H9 (cell line): ENCODE data around the gene SRGN. TPM values are rescaled to one million over a fixed set of nuclear protein-coding genes. Genes with fewer than 3 reads are reported as not detected.

Experiments used
- DNase-seq: peaks from one replicate; pipeline ENCODE4 v3.0.0-alpha.2; 2017
- H2AFZ ChIP-seq: one replicate; pipeline ENCODE4 v1.6.1; 2013; ENCODE audit warnings: mild to moderate bottlenecking, low read length, control low read depth, moderate library complexity
- H2AK5ac ChIP-seq: 2 replicates; pipeline ENCODE4 v1.6.1; 2013; ENCODE audit warnings: low read length, control low read depth, mixed read lengths; ENCODE audit not compliant: insufficient read length
- H2BK120ac ChIP-seq: one replicate; pipeline ENCODE4 v1.6.1; 2013; ENCODE audit warnings: low read depth, mild to moderate bottlenecking, low read length, control low read depth, inconsistent platforms; ENCODE audit not compliant: poor library complexity, severe bottlenecking
- H2BK12ac ChIP-seq: 2 replicates; pipeline ENCODE4 v1.6.1; 2013; ENCODE audit warnings: low read length, control low read depth, mixed read lengths, low read depth; ENCODE audit not compliant: insufficient read length
- H2BK15ac ChIP-seq: 2 replicates; pipeline ENCODE4 v1.6.1; 2013; ENCODE audit warnings: low read depth, low read length, control low read depth
- H2BK20ac ChIP-seq: one replicate; pipeline ENCODE4 v1.6.1; 2013; ENCODE audit warnings: low read depth, mild to moderate bottlenecking, low read length, control low read depth, inconsistent platforms; ENCODE audit not compliant: poor library complexity, severe bottlenecking
- H2BK5ac ChIP-seq: 2 replicates; pipeline ENCODE4 v1.6.1; 2013; ENCODE audit warnings: low read length, control low read depth, mixed read lengths; ENCODE audit not compliant: insufficient read length
- H3K14ac ChIP-seq: 2 replicates; pipeline ENCODE4 v1.6.1; 2013; ENCODE audit warnings: low read length, control low read depth; ENCODE audit not compliant: insufficient read depth
- H3K18ac ChIP-seq: 2 replicates; pipeline ENCODE4 v1.6.1; 2013; ENCODE audit warnings: low read depth, mild to moderate bottlenecking, mixed read lengths, low read length, control low read depth; ENCODE audit not compliant: insufficient read length
- H3K23ac ChIP-seq: 2 replicates; pipeline ENCODE4 v1.6.1; 2013; ENCODE audit warnings: low read length, control low read depth, mixed read lengths, low read depth; ENCODE audit not compliant: insufficient read length
- H3K23me2 ChIP-seq: 2 replicates; pipeline ENCODE4 v1.6.1; 2013; ENCODE audit warnings: low read depth, mild to moderate bottlenecking, mixed read lengths, low read length, control low read depth; ENCODE audit not compliant: insufficient read length, poor library complexity, severe bottlenecking
- H3K27ac ChIP-seq: 2 replicates; pipeline ENCODE4 v1.5.1; 2013; ENCODE audit warnings: low read length, control low read depth, mixed read lengths, low read depth; ENCODE audit not compliant: insufficient read length
- H3K27me3 ChIP-seq: 2 replicates; pipeline ENCODE4 v1.6.1; 2013; ENCODE audit warnings: low read length, control low read depth, inconsistent platforms; ENCODE audit not compliant: insufficient read depth
- H3K4ac ChIP-seq: 2 replicates; pipeline ENCODE4 v1.6.1; 2013; ENCODE audit warnings: low read depth, mild to moderate bottlenecking, control low read depth, inconsistent platforms, low read length, moderate library complexity
- H3K4me1 ChIP-seq: 2 replicates; pipeline ENCODE4 v1.6.1; 2013; ENCODE audit warnings: low read length, control low read depth, inconsistent platforms; ENCODE audit not compliant: insufficient read depth
- H3K4me2 ChIP-seq: 2 replicates; pipeline ENCODE4 v1.6.1; 2013; ENCODE audit warnings: low read length, control low read depth, mixed read lengths; ENCODE audit not compliant: insufficient read length, insufficient read depth
- H3K56ac ChIP-seq: 2 replicates; pipeline ENCODE4 v1.6.1; 2013; ENCODE audit warnings: low read depth, mild to moderate bottlenecking, mixed read lengths, low read length, control low read depth; ENCODE audit not compliant: insufficient read length
- H3K79me1 ChIP-seq: 2 replicates; pipeline ENCODE4 v1.6.1; 2013; ENCODE audit warnings: low read depth, mild to moderate bottlenecking, moderate library complexity, low read length, control low read depth, inconsistent platforms; ENCODE audit not compliant: insufficient read depth, poor library complexity, severe bottlenecking
- H3K79me2 ChIP-seq: 2 replicates; pipeline ENCODE4 v1.6.1; 2013; ENCODE audit warnings: low read length, control low read depth, inconsistent platforms; ENCODE audit not compliant: insufficient read depth
- H3K9ac ChIP-seq: 2 replicates; pipeline ENCODE4 v1.6.1; 2013; ENCODE audit warnings: low read length, control low read depth, mixed read lengths; ENCODE audit not compliant: insufficient read length; ENCODE audit errors: extremely low read depth
- H3K9me3 ChIP-seq: one replicate; pipeline ENCODE4 v1.6.1; 2013; ENCODE audit warnings: low read depth, low read length, inconsistent platforms; ENCODE audit not compliant: control insufficient read depth
- H3T11ph ChIP-seq: one replicate; pipeline ENCODE4 v1.6.1; 2013; ENCODE audit warnings: mild to moderate bottlenecking, low read length, control low read depth, inconsistent platforms
- H4K20me1 ChIP-seq: one replicate; pipeline ENCODE4 v1.6.1; 2013; ENCODE audit not compliant: control insufficient read depth, insufficient read length, insufficient read depth
- H4K5ac ChIP-seq: 2 replicates; pipeline ENCODE4 v1.6.1; 2013; ENCODE audit warnings: low read depth, mild to moderate bottlenecking, mixed read lengths, low read length, control low read depth; ENCODE audit not compliant: insufficient read length
- H4K8ac ChIP-seq: replicated peaks from 2 replicates; pipeline ENCODE4 v1.6.1; 2013; ENCODE audit warnings: low read length, control low read depth, mixed read lengths, low read depth; ENCODE audit not compliant: insufficient read length
- H4K91ac ChIP-seq: 2 replicates; pipeline ENCODE4 v1.6.1; 2013; ENCODE audit warnings: low read depth, mild to moderate bottlenecking, moderate library complexity, mixed read lengths, low read length, control low read depth; ENCODE audit not compliant: insufficient read length
- H3K27ac Mint-ChIP-seq, 3 experiments: 2 replicates in 2 of 3; 3 replicates in 1 of 3; pipeline ENCODE4 v1.8.0; 2020 to 2021; ENCODE audit warnings: mixed read lengths in 3 of 3, mild to moderate bottlenecking in 1 of 3, moderate library complexity in 1 of 3
- H3K27me3 Mint-ChIP-seq: 2 replicates; pipeline ENCODE4 v1.8.0; 2021; ENCODE audit warnings: low read depth, mild to moderate bottlenecking, moderate library complexity, mixed read lengths
- H3K36me3 Mint-ChIP-seq, 3 experiments: 2 replicates in 2 of 3; 3 replicates in 1 of 3; pipeline ENCODE4 v1.8.0; 2020 to 2021; ENCODE audit warnings: low read depth in 3 of 3, mixed read lengths in 3 of 3; ENCODE audit not compliant: insufficient read depth in 1 of 3
- H3K4me1 Mint-ChIP-seq, 2 experiments: 2 replicates each; pipeline ENCODE4 v1.8.0; 2020; ENCODE audit warnings: mixed read lengths in 2 of 2
- H3K4me3 Mint-ChIP-seq, 2 experiments: 2 replicates in 1 of 2; 3 replicates in 1 of 2; pipeline ENCODE4 v1.8.0; 2020 to 2021; ENCODE audit warnings: mild to moderate bottlenecking in 2 of 2, mixed read lengths in 2 of 2, moderate library complexity in 1 of 2
- H3K9me3 Mint-ChIP-seq, 2 experiments: 2 replicates in 1 of 2; 3 replicates in 1 of 2; pipeline ENCODE4 v1.8.0; 2020; ENCODE audit warnings: mild to moderate bottlenecking in 2 of 2, mixed read lengths in 2 of 2, moderate library complexity in 1 of 2
- CTCF ChIP-seq: fragments of 200-600 bp; sonication (generic); conservative IDR thresholded peaks from 3 replicates; pipeline ENCODE4 v1.8.0; 2021; ENCODE audit warnings: antibody characterized with exemption, mild to moderate bottlenecking
- WGBS: extraction: QIAGEN DNeasy Blood & Tissue Kit; methylation state at CpG from one replicate; pipeline ENCODE4 v1.1.7; 2013; ENCODE audit warnings: missing lambda C conversion rate, low lambda C conversion rate, mixed read lengths; ENCODE audit not compliant: insufficient read length; ENCODE audit errors: extremely low coverage; 5-methylcytosine and 5-hydroxymethylcytosine counted together
- total RNA-seq: library from RNA; stranded (reverse); gene quantifications from 2 replicates; pipeline ENCODE4 v1.2.1, GENCODE V29; 2021

Gene SRGN
- total RNA-seq, 1 experiment from 2014 or later: not detected

- no peaks in the 10 kb centered on the region; the same call in 1 of the 2 replicates for H3K79me2 ChIP-seq
- no peak overlapping the region for H2AFZ ChIP-seq
- no CpG with 5 or more reads among the region's 26 CpGs for WGBS
Observed at GRCh38 chr10:69124563-69125268, 36.8 kb downstream of the SRGN start.

More at GRCh38 chr10:69124563-69125268, 36.8 kb downstream of the SRGN start:
- Histone ChIP-seq H3K23ac (no peak overlapping the region), H3K79me1 (no peaks in the 10 kb centered on the region), H2AK5ac (no peak overlapping the region), H2BK15ac (no peak overlapping the region), H4K20me1 (no peaks in the 10 kb centered on the region), H3K4me2 (peak overlapping the region; percentile 87), H4K5ac (no peak overlapping the region), H3K14ac (no peak overlapping the region), H3K4me1 (no peaks in the 10 kb centered on the region), H3K56ac (no peak overlapping the region), H3K9ac (peak overlapping the region; percentile 73), H3K4ac (no peak overlapping the region), H2BK5ac (no peak overlapping the region), H3K27ac (no peak overlapping the region), H2BK20ac (no peak overlapping the region), H3K9me3 (no peaks in the 10 kb centered on the region), H3K27me3 (no peaks in the 10 kb centered on the region), H4K8ac (no peak overlapping the region), H2BK120ac (no peak overlapping the region), H3K23me2 (peaks cover 6% of the 10 kb centered on the region), H3T11ph (no peak overlapping the region), H2BK12ac (no peak overlapping the region), H4K91ac (no peak overlapping the region), H3K18ac (no peak overlapping the region)
- Mint-ChIP-seq H3K4me1 (peaks cover 13 to 22% of the 10 kb centered on the region in 2 experiments), H3K36me3 (peaks cover 0 to 1% (median 0%) of the 10 kb centered on the region in 3 experiments; a peak in 1 of 7 replicates), H3K27ac (peak overlapping the region; percentile 93 to 96 (median 95); a peak in 6 of 7 replicates), H3K4me3 (peak overlapping the region; percentile 89 to 97), H3K27me3 (no peaks in the 10 kb centered on the region), H3K9me3 (no peaks in the 10 kb centered on the region)
- DNase-seq: peak; percentile 41
- TF ChIP-seq CTCF: no peak
